GM23338 (cell line): ENCODE measurements around the gene CCDC93. TPM values are rescaled to one million over a fixed set of nuclear protein-coding genes. Genes with fewer than 3 reads are reported as not detected.

Experiments used
- CTCF ChIP-seq, 2 experiments: fragments of 200-600 bp in 1 of 2; sonication (generic) in 1 of 2; conservative IDR thresholded peaks; 2 replicates each; pipeline versions ENCODE4 v1.5.1 to v1.6.1; 2016 to 2017; ENCODE audit warnings: antibody characterized with exemption in 2 of 2, low read depth in 2 of 2, mild to moderate bottlenecking in 2 of 2, moderate library complexity in 1 of 2
- ETS1 ChIP-seq: IDR thresholded peaks from 2 replicates; pipeline ENCODE4 v1.6.1; 2016; ENCODE audit warnings: antibody characterized with exemption
- EZH2phosphoT487 ChIP-seq: fragments of 200-600 bp; sonication (generic); IDR thresholded peaks from one replicate; pipeline ENCODE4 v1.8.1; 2018; ENCODE audit warnings: antibody characterized with exemption; ENCODE audit not compliant: unreplicated experiment
- JUNB ChIP-seq: IDR thresholded peaks from one replicate; pipeline ENCODE4 v1.6.1; 2016; ENCODE audit warnings: antibody characterized with exemption; ENCODE audit not compliant: unreplicated experiment
- NANOG ChIP-seq: IDR thresholded peaks from 2 replicates; pipeline ENCODE4 v1.6.1; 2016; ENCODE audit warnings: antibody characterized with exemption, borderline replicate concordance
- STAT1 ChIP-seq: IDR thresholded peaks from one replicate; pipeline ENCODE4 v1.6.1; 2016; ENCODE audit warnings: antibody characterized with exemption; ENCODE audit not compliant: unreplicated experiment
- ZNF331 ChIP-seq: fragments of 250-450 bp; sonication (Bioruptor Pico); IDR thresholded peaks from 2 replicates; pipeline ENCODE4 v1.5.0; 2020; ENCODE audit warnings: low read depth, mild to moderate bottlenecking, moderate library complexity
- ZNF462 ChIP-seq: fragments of 250-450 bp; sonication (Bioruptor Pico); IDR thresholded peaks from 2 replicates; pipeline ENCODE4 v1.5.0; 2020; ENCODE audit warnings: mild to moderate bottlenecking, moderate library complexity
- polyA plus RNA-seq: library from polyadenylated mRNA; unstranded; fragments of >200 nt; fragmentation: Nextera tagmentation; extraction: Ambion mirVana; gene quantifications from 2 replicates; pipeline ENCODE4 v1.2.1, GENCODE V29; 2016
- total RNA-seq: library from RNA; depleted of rRNA; stranded (reverse); fragments of >200 nt; shearing (Covaris generic); gene quantifications from 2 replicates; pipeline ENCODE4 v1.2.3, GENCODE V29; 2014

CCDC93 gene
- total and polyA plus RNA-seq, 2 experiments from 2014 or later = 13.1 to 16.8 TPM

GRCh38 chr2:118053681-118054080 lies 39.8 kb upstream of the CCDC93 start (continued):
- TF ChIP-seq ZNF462 (CRISPR knock-in tag) (no peak), ETS1 (no peak), EZH2phosphoT487 (no peak), ZNF331 (CRISPR knock-in tag) (no peak), CTCF (conservative IDR thresholded peaks at IDR 0.05; ENCODE audit: low read depth in 2 of 2) (no peak), STAT1 (no peak), NANOG (no peak), JUNB (no peak)
